Spleen (tissue), 13 donors: ENCODE data around the gene PARN. TPM values are rescaled to one million over a fixed set of nuclear protein-coding genes. Genes with fewer than 3 reads are reported as not detected.
A peak's percentile ranks its signal among the peaks of the same experiment; 100 is the strongest.

ENCODE experiments used
- DNase-seq: peaks from one replicate; pipeline ENCODE4 v3.0.0-alpha.2; 2020
- H3K27ac ChIP-seq, 8 donors: fragments of 200-600 bp; sonication (generic) in 7 of 8; 1 replicate in 4 of 8; 2 replicates in 4 of 8; pipeline versions ENCODE4 v1.5.0 to v1.8.0; 2016 to 2021; ENCODE audit warnings: inconsistent platforms in 4 of 8, mild to moderate bottlenecking in 4 of 8, moderate library complexity in 1 of 8
- H3K27me3 ChIP-seq, 7 donors: fragments of 200-600 bp; sonication (generic) in 6 of 7; replicated peaks in 1 of 7; 1 replicate in 4 of 7; 2 replicates in 3 of 7; pipeline versions ENCODE4 v1.5.0 to v1.8.0; 2016 to 2021; ENCODE audit warnings: inconsistent platforms in 3 of 7, mild to moderate bottlenecking in 1 of 7
- H3K36me3 ChIP-seq, 6 donors: fragments of 200-600 bp; sonication (generic) in 5 of 6; 1 replicate in 4 of 6; 2 replicates in 2 of 6; pipeline versions ENCODE4 v1.5.0 to v1.8.0; 2016 to 2021; ENCODE audit warnings: inconsistent platforms in 2 of 6
- H3K4me1 ChIP-seq, 6 donors: fragments of 200-600 bp; sonication (generic) in 5 of 6; 1 replicate in 3 of 6; 2 replicates in 3 of 6; pipeline versions ENCODE4 v1.5.0 to v1.8.0; 2016 to 2021; ENCODE audit warnings: inconsistent platforms in 3 of 6
- H3K4me3 ChIP-seq, 8 donors: fragments of 200-600 bp; sonication (generic) in 7 of 8; 1 replicate in 4 of 8; 2 replicates in 4 of 8; pipeline versions ENCODE4 v1.5.0 to v1.8.0; 2016 to 2021; ENCODE audit warnings: inconsistent platforms in 4 of 8, mild to moderate bottlenecking in 4 of 8, moderate library complexity in 2 of 8
- H3K9me3 ChIP-seq, 8 donors: fragments of 200-600 bp; sonication (generic) in 7 of 8; 1 replicate in 4 of 8; 2 replicates in 4 of 8; pipeline versions ENCODE4 v1.5.0 to v1.8.0; 2016 to 2021; ENCODE audit warnings: inconsistent platforms in 4 of 8
- POLR2A ChIP-seq, 3 donors: fragments of 450-650 bp; IDR thresholded peaks; one replicate each; pipeline ENCODE4 v1.5.1; 2017; ENCODE audit warnings: antibody characterized with exemption in 3 of 3, mild to moderate bottlenecking in 1 of 3
- POLR2AphosphoS5 ChIP-seq, 3 donors: sonication (generic); formaldehyde crosslinking; IDR thresholded peaks; one replicate each; pipeline ENCODE4 v1.5.1; 2017; ENCODE audit warnings: antibody characterized with exemption in 3 of 3
- WGBS, 5 donors: extraction: QIAGEN DNeasy Blood & Tissue Kit in 3 of 5; methylation state at CpG; one replicate each; pipeline versions ENCODE4 v1.1.5 to v1.1.7; 2013 to 2018; 5-methylcytosine and 5-hydroxymethylcytosine counted together
- intact Hi-C: fragments of 100-400 bp; cut with DNase I; formaldehyde crosslinking; loops from one replicate; pipeline ENCODE4 v1.15.0; 2023; ENCODE audit warnings: low total_unique reads
- long read RNA-seq, 2 donors: transcript quantifications; one replicate each; lab custom pipeline, GENCODE V29; 2026
- polyA plus RNA-seq, 3 donors: library from polyadenylated mRNA; stranded (reverse); fragments of 200-250 nt; gene quantifications; one replicate each; pipeline ENCODE4 v1.2.1, GENCODE V29; 2013
- total RNA-seq, 7 donors: library from RNA; depleted of rRNA in 3 of 7; stranded (reverse); fragments of >200 nt in 3 of 7; fragmentation: NEBNext Ultra II Directional in 4 of 7; extraction: Animal tissue kit (Norgen Biotek cat#: 25700) in 4 of 7; gene quantifications; one replicate each; pipeline versions ENCODE4 v1.1.0 to v1.2.1, GENCODE V29; 2016 to 2021
- TF ChIP-seq, protein P1 (sequence below), 11 experiments: fragments of 200-600 bp in 7 of 11; fragments of 450-650 bp in 4 of 11; sonication (generic) in 4 of 11; IDR thresholded peaks in 8 of 11; conservative IDR thresholded peaks in 3 of 11; 1 replicate in 7 of 11; 2 replicates in 4 of 11; pipeline versions ENCODE4 v1.4.0 to v1.8.0; 2016 to 2021; ENCODE audit warnings: antibody characterized with exemption in 11 of 11, inconsistent platforms in 4 of 11, mild to moderate bottlenecking in 1 of 11
- donor health status: healthy with polysubstance abuse.
- donor health status: DM: no; HTN: no; CAD: no; lungs with moderate emphysema.
- donor health status: DM: no; HTN: no; CAD: no.
- donor health status: Bipolar disorder and iron deficiency.
- donor health status: healthy.
- donor health status: DM: no; HTN: no; CAD: no.
- donor health status: DM: yes; HTN: yes; CAD: no.

Gene PARN, protein sequence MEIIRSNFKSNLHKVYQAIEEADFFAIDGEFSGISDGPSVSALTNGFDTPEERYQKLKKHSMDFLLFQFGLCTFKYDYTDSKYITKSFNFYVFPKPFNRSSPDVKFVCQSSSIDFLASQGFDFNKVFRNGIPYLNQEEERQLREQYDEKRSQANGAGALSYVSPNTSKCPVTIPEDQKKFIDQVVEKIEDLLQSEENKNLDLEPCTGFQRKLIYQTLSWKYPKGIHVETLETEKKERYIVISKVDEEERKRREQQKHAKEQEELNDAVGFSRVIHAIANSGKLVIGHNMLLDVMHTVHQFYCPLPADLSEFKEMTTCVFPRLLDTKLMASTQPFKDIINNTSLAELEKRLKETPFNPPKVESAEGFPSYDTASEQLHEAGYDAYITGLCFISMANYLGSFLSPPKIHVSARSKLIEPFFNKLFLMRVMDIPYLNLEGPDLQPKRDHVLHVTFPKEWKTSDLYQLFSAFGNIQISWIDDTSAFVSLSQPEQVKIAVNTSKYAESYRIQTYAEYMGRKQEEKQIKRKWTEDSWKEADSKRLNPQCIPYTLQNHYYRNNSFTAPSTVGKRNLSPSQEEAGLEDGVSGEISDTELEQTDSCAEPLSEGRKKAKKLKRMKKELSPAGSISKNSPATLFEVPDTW
- total RNA-seq (10 to 100 TPM; 26.8 to 49.0 (median 39.2) TPM), polyA plus RNA-seq (10 to 100 TPM; 10.3 to 14.6 (median 13.4) TPM)
- long read RNA-seq, donor 1, result 0 reads
- long read RNA-seq, donor 2, partial matches to known transcripts, result 0 of 1 reads
- long read RNA-seq, donor 2, other reads (novel, unspliced or antisense), result 0 of 1 reads

GRCh38 chr16:14629919-14630619 lies at the start of gene PARN:
Gene PARN (minus strand): TSS chr16:14630260. CDS start chr16:14630125, 135 bp downstream.
- intact Hi-C loops, result no loop called here
- 1 to 2% (median 1%) methylated on average over 26 to 51 of the region's 51 CpGs for WGBS, 5 donors
- H3K27ac ChIP-seq, result peak within 1 kb of the TSS; percentile 81 to 99 (median 95)
- H3K27me3 ChIP-seq, result no peaks in the 10 kb centered on the region
- H3K4me3 ChIP-seq, result peak within 1 kb of the TSS; percentile 66 to 93 (median 78)
- H3K4me1 ChIP-seq, result peaks cover 22 to 76% (median 64%) of the 10 kb centered on the region in 6 donors
- peaks cover 0 to 33% (median 28%) of the 10 kb centered on the region in 6 donors for H3K36me3 ChIP-seq
- H3K9me3 ChIP-seq, result no peaks in the 10 kb centered on the region
- TF ChIP-seq POLR2AphosphoS5 (IDR thresholded peaks at IDR 0.05), result peak; percentile 99
- TF ChIP-seq POLR2A (IDR thresholded peaks at IDR 0.05), result peak; percentile 68 to 89 (median 77)
- TF ChIP-seq, protein P1, sequence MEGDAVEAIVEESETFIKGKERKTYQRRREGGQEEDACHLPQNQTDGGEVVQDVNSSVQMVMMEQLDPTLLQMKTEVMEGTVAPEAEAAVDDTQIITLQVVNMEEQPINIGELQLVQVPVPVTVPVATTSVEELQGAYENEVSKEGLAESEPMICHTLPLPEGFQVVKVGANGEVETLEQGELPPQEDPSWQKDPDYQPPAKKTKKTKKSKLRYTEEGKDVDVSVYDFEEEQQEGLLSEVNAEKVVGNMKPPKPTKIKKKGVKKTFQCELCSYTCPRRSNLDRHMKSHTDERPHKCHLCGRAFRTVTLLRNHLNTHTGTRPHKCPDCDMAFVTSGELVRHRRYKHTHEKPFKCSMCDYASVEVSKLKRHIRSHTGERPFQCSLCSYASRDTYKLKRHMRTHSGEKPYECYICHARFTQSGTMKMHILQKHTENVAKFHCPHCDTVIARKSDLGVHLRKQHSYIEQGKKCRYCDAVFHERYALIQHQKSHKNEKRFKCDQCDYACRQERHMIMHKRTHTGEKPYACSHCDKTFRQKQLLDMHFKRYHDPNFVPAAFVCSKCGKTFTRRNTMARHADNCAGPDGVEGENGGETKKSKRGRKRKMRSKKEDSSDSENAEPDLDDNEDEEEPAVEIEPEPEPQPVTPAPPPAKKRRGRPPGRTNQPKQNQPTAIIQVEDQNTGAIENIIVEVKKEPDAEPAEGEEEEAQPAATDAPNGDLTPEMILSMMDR (IDR thresholded peaks at IDR 0.05 in 8 of 11, conservative IDR thresholded peaks at IDR 0.05 in 3 of 11), result peak in 2 of 11 experiments; percentile 17 to 36
- DNase-seq, result peak; percentile 99

DNA sequence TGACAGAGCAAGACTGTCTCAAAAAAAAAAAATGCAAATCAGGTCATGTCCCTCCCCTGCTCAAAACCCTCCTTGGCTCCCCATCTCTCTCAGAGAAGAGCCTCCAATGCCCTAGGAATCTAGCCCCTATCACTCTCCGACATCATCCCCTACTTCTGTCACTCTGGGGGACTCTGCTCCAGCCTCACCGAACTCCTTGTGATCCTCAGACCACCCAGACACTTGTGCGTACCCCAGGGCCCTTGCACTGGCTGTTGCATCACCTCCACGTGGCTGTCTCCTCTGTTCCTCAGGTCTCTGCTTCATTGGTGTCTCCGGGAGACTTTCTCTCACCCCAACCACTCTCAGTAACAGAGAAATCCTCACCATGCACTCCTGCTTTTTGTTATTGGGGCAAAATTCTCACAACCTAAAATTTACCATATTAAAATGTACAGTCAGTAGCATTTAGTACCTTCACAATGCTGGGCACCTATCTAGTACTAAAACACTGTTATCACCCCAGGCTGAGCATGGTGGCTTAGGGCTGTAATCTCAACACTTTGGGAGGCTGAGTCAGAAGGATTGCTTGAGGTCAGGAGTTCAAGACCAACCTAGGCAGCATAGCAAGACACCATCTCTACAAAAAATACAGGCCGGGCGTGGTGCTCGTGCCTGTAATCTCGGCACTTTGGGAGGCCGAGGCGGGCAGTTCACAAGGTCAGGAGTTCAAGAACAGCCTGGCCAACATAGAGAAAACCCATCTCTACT lies 48.9 kb upstream of the PARN start:
- H3K36me3 ChIP-seq, result no peaks in the 10 kb centered on the region
- TF ChIP-seq POLR2AphosphoS5 (IDR thresholded peaks at IDR 0.05), result no peak
- TF ChIP-seq POLR2A (IDR thresholded peaks at IDR 0.05), result no peak
- TF ChIP-seq, protein P1 (IDR thresholded peaks at IDR 0.05 in 8 of 11, conservative IDR thresholded peaks at IDR 0.05 in 3 of 11), result no peak
- no peak overlapping the region for H3K4me3 ChIP-seq
- intact Hi-C loops, result no loop called here
- DNase-seq, result no peak
- no peak overlapping the region for H3K27ac ChIP-seq
- WGBS, 5 donors, result 78 to 87% (median 82%) methylated on average over 9 to 11 of the region's 11 CpGs
- peaks cover 0 to 11% (median 0%) of the 10 kb centered on the region in 7 donors for H3K27me3 ChIP-seq
- H3K9me3 ChIP-seq, result no peaks in the 10 kb centered on the region
- H3K4me1 ChIP-seq, result no peaks in the 10 kb centered on the region

GRCh38 chr16:14677627-14678026 lies 47.6 kb upstream of the PARN start:
- intact Hi-C loops, result no loop called here

More at GRCh38 chr16:14677627-14678026, 47.6 kb upstream of the PARN start:
- H3K4me3 ChIP-seq, result no peak overlapping the region
- WGBS, 5 donors, result 91 to 95% (median 95%) methylated on average over 5 of the region's 5 CpGs
- no peak for DNase-seq
- TF ChIP-seq, protein P1 (IDR thresholded peaks at IDR 0.05 in 8 of 11, conservative IDR thresholded peaks at IDR 0.05 in 3 of 11), result no peak
- TF ChIP-seq POLR2A (IDR thresholded peaks at IDR 0.05), result no peak
- TF ChIP-seq POLR2AphosphoS5 (IDR thresholded peaks at IDR 0.05), result no peak
- H3K36me3 ChIP-seq, result no peaks in the 10 kb centered on the region
- no peaks in the 10 kb centered on the region for H3K9me3 ChIP-seq
- H3K4me1 ChIP-seq, result peaks cover 0 to 7% (median 0%) of the 10 kb centered on the region in 6 donors
- peaks cover 0 to 11% (median 0%) of the 10 kb centered on the region in 7 donors for H3K27me3 ChIP-seq
- no peak overlapping the region for H3K27ac ChIP-seq
